ENCODE measurements around the gene MAP2.

Gene MAP2

GRCh38 chr2:209553913-209554312, 130.1 kb downstream of the MAP2 start:
- Histone ChIP-seq H4K20me1 (ENCODE audit: insufficient read depth) (no peaks in the 10 kb centered on the region), H3K27me3 (ENCODE audit: insufficient read depth, low read depth) (no peaks in the 10 kb centered on the region), H3K36me3 (ENCODE audit: insufficient read depth) (no peaks in the 10 kb centered on the region), H2AFZ (ENCODE audit: low read depth) (no peak overlapping the region; the same call in 1 of the 2 replicates), H3K27ac (no peak overlapping the region), H3K4me2 (no peak overlapping the region), H3K79me2 (ENCODE audit: insufficient read depth, low read depth) (no peaks in the 10 kb centered on the region), H3K4me1 (ENCODE audit: low read depth, poor library complexity, severe bottlenecking) (no peaks in the 10 kb centered on the region), H3K9ac (no peak overlapping the region), H3K4me3 (IDR thresholded peaks at IDR 0.05; ENCODE audit: insufficient read depth, low read depth, low read length) (no peak overlapping the region)
- no peak for TF ChIP-seq CTCF (conservative IDR thresholded peaks at IDR 0.05; ENCODE audit: low read depth, low read length)

GRCh38 chr2:209556354-209556961, 132.6 kb downstream of the MAP2 start:
- no peak overlapping the region for H3K9ac ChIP-seq
- TF ChIP-seq CTCF (conservative IDR thresholded peaks at IDR 0.05; ENCODE audit: low read depth, low read length), result peak; percentile 33; the same call in 1 of the 2 replicates
- H3K79me2 ChIP-seq (ENCODE audit: insufficient read depth, low read depth), result no peaks in the 10 kb centered on the region
- H4K20me1 ChIP-seq (ENCODE audit: insufficient read depth), result no peaks in the 10 kb centered on the region
- H3K4me3 ChIP-seq (IDR thresholded peaks at IDR 0.05; ENCODE audit: insufficient read depth, low read depth, low read length), result no peak overlapping the region
- no peaks in the 10 kb centered on the region for H3K27me3 ChIP-seq (ENCODE audit: insufficient read depth, low read depth)
- H3K4me2 ChIP-seq, result no peak overlapping the region
- H3K27ac ChIP-seq, result no peak overlapping the region
- no peaks in the 10 kb centered on the region for H3K36me3 ChIP-seq (ENCODE audit: insufficient read depth)
- no peak overlapping the region for H2AFZ ChIP-seq (ENCODE audit: low read depth)
- H3K4me1 ChIP-seq (ENCODE audit: low read depth, poor library complexity, severe bottlenecking), result no peaks in the 10 kb centered on the region

- no peaks in the 10 kb centered on the region for H3K36me3 ChIP-seq (ENCODE audit: insufficient read depth)
- no peak overlapping the region for H3K4me3 ChIP-seq (IDR thresholded peaks at IDR 0.05; ENCODE audit: insufficient read depth, low read depth, low read length)
- no peak for TF ChIP-seq CTCF (conservative IDR thresholded peaks at IDR 0.05; ENCODE audit: low read depth, low read length)
- no peak overlapping the region for H3K4me2 ChIP-seq
- no peak overlapping the region for H3K27ac ChIP-seq
- no peaks in the 10 kb centered on the region for H3K27me3 ChIP-seq (ENCODE audit: insufficient read depth, low read depth)
- no peak overlapping the region for H3K9ac ChIP-seq
- H2AFZ ChIP-seq (ENCODE audit: low read depth), result no peak overlapping the region
- H3K4me1 ChIP-seq (ENCODE audit: low read depth, poor library complexity, severe bottlenecking), result no peaks in the 10 kb centered on the region
- H4K20me1 ChIP-seq (ENCODE audit: insufficient read depth), result no peaks in the 10 kb centered on the region
- no peaks in the 10 kb centered on the region for H3K79me2 ChIP-seq (ENCODE audit: insufficient read depth, low read depth)
Measured at GRCh38 chr2:209560911-209561310, 137.1 kb downstream of the MAP2 start.

- Histone ChIP-seq H2AFZ (ENCODE audit: low read depth) (no peak overlapping the region), H3K79me2 (ENCODE audit: insufficient read depth, low read depth) (no peaks in the 10 kb centered on the region), H3K27me3 (ENCODE audit: insufficient read depth, low read depth) (no peaks in the 10 kb centered on the region), H3K27ac (no peak overlapping the region), H3K36me3 (ENCODE audit: insufficient read depth) (no peaks in the 10 kb centered on the region), H3K4me2 (no peak overlapping the region), H3K4me3 (IDR thresholded peaks at IDR 0.05; ENCODE audit: insufficient read depth, low read depth, low read length) (no peak overlapping the region), H4K20me1 (ENCODE audit: insufficient read depth) (no peaks in the 10 kb centered on the region), H3K4me1 (ENCODE audit: low read depth, poor library complexity, severe bottlenecking) (no peaks in the 10 kb centered on the region), H3K9ac (no peak overlapping the region)
- no peak for TF ChIP-seq CTCF (conservative IDR thresholded peaks at IDR 0.05; ENCODE audit: low read depth, low read length)
Measured at GRCh38 chr2:209563453-209563852, 139.6 kb downstream of the MAP2 start.

All from KMS-11 (cell line).